Activated CD4-positive, alpha-beta T cell treated with anti-CD3 and anti-CD28 coated beads, Interleukin-2, Interleukin-6, amounts not matched to agents 100 ng/mL and 50 ng/mL, durations not matched to agents 16 hours and 8 hours (primary cell): Measurements from ENCODE around the gene SLC38A9.
"Not testable (repeated sequence)": the region's sequence is repeated elsewhere in the genome, so short reads cannot be mapped to it uniquely, and the experiment has no call there.

Experiments used
- DNase-seq: peaks from one replicate; pipeline ENCODE4 v3.0.0-alpha.2; 2020

The SLC38A9 gene

DNA sequence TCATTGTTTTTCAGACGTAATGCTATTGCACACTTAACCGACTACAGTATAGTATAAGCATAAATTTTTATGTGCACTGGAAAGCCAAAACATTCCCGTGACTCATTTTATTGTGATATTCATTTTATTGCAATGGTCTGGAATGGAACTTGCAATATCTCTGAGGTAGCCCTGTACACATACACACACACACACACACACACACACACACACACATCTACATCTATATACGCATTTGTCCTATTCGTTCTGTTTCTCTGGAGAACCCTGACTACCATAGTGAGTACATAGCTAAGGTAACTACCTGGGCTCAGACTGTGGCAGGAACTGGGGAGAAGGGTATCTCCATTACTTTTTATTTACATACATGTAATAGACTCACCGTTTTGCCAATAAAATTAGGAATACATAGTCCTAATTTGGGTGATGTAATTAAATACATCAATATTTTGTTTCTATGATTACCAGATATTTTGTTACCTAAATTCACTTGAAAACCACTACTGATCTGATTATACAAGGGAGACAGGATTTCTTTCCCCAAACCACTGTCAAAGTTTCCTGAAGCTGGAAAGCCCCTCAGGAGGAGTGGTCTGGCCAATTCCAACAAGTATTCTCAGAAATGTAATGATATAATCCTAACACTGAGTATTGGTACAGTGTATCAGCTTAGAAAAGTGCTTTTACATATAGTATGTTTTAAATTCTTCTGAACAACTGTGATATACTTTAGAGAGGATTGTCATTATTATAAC is 103.4 kb downstream of the SLC38A9 start:
- DNase-seq: no peak

DNA sequence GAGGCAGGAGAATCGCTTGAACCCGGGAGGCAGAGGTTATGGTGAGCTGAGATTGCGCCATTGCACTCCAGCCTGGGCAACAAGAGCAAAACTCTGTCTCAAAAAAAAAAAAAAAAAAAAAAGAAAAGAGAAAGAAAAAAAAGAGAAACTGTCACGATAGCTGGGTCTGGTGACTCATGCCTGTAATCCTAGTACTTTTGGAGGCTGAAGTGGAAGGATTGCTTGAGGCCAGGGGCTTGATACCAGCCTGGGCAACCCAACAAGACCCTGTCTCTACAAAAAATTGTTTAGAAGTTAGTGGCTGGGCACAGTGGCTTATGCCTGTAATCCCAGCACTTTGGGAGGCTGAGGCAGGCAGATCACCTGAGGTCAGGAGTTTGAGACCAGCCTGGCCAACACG is 104.8 kb downstream of the SLC38A9 start:
- not testable (repeated sequence) for DNase-seq

DNA sequence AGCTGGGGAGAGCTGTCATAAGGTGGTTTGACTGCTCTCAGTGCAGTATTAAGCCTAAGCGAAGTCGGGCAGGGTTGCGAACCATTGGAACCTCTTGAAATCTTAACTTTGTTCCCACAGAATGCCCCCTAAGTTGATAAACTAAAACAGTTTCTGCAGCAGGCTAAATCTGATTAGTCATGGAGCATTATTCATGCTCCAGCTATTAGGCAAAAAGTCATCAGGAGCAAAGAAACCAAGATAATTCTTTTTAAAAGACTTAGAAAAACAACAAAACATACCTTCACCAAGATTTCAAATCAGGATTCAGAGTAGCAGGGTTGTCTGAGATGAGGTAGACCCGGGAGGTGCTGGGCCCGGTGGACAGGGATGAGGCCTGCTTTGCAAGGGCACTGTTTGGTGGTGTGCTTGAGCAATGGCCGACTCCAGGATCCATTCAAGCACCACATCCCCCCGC is 107.5 kb downstream of the SLC38A9 start:
- no peak for DNase-seq

DNA sequence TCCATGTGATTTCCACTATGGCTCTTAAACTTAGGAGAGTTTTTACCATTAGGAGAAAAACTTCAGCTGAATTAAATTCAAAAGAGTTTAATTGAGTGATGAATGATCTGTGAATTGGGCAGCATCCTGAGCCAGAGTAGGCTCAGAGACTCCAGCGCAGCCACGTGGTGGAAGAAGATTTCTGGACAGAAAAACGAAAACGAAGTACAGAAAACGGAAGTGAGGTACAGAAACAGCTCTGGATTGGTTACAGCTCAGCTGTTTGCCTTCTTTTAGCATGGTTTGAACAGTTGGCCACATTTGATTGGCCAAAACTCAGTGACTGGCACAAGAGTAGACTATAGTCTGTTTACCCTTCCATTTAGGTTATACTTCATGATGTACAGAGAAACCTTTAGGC is 108.2 kb downstream of the SLC38A9 start:
- no peak for DNase-seq

DNA sequence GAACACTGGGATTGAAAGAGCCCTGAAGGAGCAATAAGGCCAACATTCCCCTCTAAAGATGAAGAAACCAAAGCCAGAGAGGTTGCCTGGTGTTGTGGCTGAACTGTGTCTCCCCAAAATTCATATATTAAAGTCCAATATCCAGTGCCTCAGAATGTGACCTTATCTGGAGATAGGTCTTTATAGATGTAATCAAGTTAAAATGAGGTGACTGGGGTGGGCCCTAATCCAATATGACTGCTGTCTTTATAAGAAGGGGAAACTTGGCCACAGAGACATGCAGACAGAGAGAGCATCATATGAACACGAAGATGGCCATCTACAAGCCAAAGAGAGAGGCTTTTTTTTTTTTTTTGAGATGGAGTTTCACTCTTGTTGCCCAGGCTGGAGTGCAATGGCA is 110.5 kb downstream of the SLC38A9 start:
- no peak for DNase-seq

DNA sequence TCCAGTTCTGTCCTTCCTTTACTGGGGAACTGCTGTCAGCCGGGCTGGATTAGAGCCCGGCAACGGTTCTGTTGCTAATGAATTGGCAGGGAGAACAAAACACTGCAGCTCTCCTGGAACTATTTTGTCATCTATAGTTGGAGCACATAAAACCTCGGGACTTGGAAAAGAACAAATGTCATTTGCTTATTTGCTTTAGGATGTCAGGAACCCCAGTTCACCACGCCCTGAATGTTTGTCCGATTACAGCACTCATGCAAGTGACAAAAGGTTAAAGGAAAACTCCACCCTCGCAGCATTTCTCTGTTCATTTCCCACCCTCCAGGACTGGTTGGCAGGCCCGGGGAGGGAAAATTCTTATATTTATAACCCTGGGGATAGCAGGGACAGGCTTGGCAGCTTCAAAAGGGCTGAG is 110.9 kb downstream of the SLC38A9 start:
- DNase-seq: no peak

DNA sequence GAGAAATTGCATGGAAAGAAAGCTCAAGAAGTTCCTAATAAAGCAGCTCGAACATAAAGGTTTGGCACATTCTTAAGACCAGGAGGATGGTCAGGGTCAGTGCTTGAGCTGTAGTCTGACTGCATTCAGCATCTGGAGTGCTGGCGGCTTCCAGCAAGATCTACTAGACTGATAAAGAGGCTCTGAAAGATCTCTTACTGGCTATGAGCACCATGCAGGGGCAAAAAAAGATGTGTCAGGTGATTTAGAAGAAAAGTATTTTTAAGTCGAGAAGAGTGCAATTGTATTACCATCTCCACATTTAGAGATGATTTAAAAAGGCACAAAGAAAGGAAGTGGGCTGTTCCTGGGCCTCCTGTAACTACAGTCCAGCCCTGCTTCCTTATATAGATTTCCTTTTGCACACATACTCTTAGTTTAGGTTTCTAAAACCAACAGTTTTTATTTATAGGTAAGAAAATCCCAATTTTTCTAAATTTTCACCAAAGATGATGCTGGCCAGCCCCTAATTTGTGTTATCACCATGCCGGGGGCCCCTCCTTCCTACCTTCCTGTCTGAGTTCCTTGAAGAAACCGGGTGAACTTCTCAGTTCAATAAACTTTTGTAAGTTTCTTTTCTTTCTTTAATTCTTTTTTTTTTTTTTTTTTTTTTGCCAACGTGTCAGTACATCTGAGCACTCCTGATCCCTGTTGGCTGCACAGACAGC is 111.5 kb downstream of the SLC38A9 start:
- no peak for DNase-seq

DNA sequence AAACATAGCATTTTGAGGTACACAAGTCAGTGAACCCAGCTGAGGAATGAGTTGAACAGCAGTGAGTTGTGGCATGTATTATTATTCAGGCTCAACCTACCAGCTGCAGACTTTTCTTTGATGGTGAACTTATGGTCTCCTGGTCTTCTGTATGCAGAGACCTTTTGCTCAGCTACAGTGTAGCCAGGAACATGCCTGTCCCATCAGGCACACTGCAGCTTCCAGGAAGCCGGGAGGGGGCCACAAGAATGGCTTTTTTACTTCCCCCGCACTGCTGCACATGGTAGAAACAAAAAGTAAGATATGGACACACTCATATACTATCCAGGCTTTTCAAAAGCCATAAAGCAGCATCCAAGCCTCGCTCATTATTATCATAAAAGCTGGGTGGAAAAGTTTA is 112.0 kb downstream of the SLC38A9 start:
- DNase-seq: no peak

DNA sequence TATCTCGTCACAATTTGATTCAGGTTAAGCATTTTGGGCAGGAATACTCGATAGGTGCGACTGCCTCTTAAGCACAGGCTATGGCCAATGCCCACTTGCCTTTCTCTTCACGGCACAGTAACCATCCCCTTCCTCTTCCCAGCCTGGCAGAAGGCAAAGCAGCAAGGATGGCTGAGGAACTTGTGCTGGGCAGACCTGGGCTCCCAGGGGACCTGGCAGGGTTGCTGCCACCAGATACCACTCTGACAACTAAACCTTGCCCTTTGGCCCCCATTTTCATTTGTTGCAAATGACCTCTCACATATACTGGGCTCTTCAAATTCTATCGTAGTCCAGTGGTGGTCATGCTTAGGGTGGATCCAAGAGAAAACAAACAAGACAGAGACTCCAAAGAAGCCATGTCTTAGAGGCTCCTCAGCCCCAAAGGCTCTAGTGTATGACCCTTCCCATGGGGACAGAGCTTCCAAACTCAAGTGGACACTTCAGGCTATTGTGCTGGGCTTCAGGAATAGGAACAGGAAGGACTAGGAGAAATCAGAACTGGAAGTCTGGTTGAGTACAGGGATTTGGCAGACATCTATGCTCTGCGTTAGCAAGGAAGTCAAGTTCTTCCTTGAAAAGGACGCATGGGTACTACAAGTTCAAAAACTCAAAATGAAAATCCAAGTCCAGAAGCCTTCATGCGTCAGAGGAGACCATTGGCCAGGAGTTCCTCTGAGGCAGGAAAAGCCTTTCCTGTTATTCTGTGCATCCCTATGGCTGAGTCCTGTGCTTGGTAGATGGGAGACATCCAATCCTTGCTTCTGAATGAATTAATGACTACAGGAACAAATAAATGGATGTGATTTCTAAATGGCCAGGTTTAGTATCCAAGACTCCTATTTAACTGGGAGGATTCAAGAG is 112.7 kb downstream of the SLC38A9 start:
- DNase-seq: no peak

DNA sequence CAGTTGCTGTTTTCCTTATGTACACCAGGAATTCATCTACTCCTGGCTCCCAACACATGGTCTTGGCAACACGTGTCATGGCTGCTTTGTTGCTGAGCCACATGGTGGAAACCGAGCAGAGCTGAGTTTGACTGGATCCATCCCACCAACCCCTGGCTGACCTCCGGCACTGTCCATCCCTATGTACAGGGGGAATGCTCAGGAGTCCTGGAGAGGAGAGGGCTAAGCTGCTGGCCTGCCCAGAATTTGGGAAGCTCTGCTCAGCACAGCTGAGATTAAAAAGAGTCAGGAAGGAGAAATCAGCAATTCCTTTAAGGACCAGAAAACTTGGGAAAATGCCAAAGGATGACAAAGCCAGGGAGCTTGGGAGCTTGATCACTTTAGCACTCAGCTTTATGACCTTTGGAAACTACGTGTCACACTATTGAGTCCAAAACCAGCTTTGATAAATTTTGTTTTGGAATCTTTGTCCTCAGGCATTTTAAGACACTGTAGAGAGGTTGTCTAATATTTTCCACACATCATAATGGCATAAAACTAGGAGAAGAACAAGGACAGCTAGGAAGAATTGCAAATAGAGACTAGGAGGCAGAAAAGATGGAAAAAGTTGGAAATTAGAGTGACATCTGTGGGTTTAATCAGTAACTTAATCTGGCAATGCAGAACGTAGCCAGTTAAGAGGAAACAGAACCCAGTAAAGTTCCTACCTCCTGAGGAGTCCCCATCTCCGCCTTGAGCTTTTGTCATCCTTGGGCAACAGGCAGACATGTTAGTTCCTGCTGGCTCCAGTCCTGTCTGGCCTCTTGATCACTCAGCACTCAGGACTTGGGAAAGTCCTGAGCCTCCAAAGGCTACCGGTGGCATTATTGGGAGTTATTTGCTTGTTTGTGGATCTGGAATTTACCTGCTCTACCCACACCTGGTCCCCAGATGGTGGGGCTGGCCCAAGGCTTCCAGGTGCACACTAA is 114.8 kb downstream of the SLC38A9 start:
- no peak for DNase-seq

DNA sequence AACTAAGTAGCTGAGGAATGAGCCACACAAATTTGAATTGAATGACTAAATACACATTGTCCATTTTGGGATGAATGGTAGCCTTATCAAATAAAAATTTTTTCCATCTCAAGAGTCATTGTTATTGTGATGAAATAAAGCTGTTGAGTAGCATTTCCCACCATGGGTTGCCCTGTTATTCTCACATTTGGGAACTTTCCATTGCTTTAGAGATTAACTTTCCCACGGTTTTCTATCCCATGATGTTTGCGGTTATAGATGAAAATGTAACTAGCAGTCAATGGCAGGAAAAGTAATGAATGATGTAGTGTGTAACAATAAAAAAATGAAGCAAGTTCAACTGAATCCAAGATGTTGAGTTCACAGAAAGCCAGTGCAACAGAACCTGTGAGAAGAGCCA is 117.5 kb downstream of the SLC38A9 start:
- DNase-seq: no peak

DNA sequence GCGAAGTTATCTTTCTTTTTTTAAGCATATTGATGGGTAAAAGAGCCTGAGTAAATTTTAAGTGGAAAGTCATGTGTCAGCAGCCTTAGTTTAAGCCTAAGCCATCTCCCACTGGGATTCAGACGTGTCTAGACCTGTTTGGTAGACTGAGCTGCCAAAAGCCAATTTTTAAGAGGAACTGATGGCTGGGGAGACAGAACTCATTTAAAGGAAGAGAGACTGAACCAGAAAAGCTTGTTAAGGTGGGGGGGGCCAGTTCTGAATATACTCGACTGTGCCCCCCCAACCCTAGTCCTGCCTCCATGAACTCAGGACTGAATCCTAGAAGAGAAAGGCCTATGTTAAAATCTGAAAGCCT is 119.0 kb downstream of the SLC38A9 start:
- no peak for DNase-seq

DNA sequence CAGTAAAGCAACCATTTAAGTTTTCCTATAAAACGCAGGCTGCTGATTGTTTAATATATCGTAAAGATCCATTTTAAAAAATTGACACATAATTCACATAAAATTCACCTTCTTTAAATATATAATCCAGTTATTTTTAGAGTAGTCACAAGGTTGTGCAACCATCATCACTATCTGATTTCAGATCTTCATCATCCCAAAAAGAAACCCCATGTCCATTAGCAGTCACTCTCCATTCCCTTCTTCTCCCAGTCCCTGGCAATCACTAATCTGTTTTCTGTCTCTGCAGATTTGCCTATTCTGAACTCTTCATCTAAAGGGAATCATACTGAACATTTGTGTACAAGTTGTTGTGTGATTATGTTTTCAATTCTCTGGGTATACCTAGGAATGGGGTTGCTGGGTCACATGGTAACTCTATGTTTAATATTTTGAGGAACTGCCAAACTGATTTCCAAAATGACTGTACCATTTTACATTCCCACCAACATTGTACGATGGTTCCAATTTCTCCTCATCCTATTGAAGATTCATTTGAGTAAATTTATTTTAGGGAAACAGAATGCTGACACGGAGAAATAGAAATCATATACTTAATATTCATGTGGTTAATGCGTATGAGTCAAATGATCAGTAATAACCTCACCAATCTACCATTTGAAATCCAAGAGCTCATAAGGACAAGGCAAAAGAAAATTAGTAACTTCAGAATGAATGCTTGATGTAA is 119.6 kb downstream of the SLC38A9 start:
- no peak for DNase-seq

DNA sequence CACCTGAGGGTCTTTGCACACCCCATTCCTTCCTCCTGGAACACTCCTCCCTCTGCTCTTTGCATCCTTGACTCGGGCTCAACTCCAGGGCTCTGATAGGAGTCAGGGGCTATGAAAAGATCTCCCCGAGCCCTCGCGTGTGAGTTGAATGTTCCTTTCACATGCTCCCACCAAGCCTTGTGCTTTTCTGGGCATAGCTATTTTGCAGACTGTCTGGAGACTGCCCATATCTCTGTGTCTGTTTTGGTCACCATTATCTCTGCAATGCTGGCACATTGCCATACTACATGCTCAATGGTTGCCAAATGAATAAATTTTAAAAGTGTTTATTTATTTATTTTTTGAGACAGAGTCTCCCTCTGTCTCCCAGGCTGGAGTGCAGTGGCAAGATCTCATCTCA is 120.4 kb downstream of the SLC38A9 start:
- no peak for DNase-seq

DNA sequence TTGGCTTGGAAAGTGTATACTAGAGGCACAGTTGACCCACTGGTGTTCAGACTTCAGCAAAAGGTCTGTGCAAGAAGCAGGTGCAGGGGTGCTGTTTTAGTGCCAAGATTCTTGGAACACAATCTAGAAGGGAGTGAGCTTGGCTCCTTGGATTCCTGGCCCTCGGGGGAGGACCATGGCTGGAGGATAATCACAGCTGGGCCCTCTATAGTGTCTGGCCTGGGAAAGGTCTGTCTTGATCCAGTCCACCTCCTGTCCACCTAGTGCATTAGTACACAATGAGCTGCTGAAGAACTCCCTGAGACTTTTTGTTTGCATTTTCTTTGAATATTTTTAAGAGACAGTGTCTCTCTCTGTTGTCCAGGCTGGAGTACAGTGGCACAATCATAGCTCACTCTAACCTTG is 126.9 kb downstream of the SLC38A9 start:
- DNase-seq: no peak

DNA sequence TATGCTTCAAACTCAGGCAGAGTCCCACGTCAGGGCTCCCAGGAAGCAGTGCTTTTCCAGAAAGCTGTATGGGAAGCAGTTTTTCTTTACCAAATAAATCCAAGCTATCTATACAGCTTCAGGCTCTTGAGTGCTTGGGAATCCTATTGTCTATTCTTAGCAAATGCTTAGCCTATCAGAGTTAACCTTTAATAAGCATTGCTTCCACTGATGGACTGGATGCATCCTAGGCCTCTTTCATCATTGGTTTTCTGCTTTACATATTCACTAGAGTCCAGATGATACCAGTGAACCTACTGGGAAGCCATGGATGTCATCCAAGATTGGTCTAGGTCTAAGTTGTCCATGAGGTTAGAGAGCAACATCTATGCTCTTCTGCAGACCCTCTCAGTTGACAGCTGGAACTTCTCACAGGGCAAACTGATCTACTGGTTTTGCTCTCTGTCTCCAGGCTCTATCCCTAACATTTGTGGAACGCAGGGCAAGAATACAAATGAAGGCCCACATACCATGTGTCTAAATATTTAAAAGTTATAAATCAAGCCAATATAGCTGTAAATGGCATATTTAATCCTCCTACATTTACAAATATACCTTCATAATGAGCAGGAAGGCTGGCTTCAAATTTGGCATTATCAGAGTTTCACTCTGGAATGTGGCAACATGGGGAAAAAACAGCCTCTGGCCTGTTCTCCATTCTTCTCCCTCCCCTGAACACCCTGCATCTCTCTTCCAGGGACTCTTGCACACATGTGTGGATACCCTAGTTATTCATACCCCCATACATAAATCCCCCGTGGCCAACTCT is 127.5 kb downstream of the SLC38A9 start:
- no peak for DNase-seq

DNA sequence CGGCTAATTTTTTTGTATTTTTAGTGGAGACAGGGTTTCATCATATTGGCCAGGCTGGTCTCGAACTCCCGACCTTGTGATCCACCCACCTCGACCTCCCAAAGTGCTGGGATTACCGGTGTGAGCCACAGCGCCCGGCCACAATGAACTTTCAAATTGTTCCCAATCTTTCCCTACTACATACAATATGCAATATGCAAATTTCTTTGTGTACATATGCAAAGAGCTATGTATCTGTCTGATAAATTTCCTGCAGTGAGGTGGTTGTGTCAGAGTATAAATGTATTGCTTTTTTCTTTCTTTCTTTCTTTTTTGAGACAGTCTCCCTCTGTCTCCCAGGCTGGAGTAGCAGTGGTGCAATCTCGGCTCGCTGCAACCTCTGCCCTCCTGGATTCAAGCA is 128.5 kb downstream of the SLC38A9 start:
- no peak for DNase-seq

DNA sequence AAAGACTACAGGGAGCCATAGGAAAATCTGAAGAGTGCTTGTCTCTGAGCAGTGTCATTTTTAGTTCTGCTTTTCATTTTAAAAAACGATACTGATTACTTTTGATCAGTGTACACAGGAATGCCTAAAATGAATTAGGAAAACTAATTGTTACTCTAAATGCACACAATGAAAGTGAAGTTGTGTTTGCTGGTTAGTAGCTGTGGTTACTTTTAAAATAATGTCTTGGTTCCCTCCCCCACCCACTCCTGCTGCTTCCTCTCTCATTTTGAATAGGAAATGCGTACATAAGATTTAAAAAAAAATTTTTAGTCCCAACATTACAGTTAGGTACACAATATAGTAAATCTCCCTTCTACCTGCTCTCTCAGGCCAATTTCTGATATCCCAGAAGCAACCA is 129.9 kb downstream of the SLC38A9 start:
- peak; percentile 7 for DNase-seq

DNA sequence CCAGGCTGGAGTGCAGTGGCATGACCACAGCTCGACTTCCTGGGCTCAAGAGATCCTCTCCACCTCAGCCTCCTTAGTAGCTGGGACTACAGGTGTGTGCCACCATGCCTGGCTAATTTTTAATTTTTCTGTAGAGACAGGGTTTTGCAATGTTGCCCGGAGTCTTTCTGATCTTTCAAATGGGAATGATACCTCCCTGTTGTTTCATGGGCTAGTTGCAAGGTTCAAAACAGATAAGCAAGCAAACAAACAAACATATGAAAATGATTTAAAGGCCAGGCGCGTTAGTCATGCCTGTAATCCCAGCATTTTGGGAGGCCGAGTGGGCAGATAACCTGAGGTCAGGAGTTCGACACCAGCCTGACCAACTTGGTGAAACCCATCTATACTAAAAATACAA is 132.1 kb downstream of the SLC38A9 start:
- no peak for DNase-seq

DNA sequence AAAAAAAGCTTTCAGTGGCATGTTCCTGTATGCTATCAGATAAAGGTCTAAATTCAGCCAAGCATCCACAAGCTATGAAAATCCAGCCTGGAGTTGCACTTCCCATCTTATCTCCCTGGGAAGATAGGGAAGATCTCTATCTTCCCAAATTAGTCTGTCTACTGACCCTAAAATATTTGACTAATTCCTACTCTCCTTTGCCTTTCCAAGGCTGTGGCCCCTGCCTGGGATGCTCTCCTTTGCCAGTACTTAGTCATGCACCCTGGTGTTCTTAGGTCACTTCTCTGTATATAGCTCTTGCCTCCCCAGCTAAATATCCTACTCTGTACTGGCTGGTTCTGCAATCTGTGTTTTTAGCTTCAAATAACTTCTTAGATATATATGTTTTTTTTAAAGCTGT is 133.4 kb downstream of the SLC38A9 start:
- no peak for DNase-seq
